GM10266 (cell line): ENCODE measurements around the gene TIMM22.

Source experiments
- DNase-seq: peaks from one replicate; pipeline ENCODE4 v3.0.0; 2012; ENCODE audit errors: extremely low spot score
- TF ChIP-seq, protein P1 (sequence below): IDR thresholded peaks from 2 replicates; pipeline ENCODE4 v1.5.1; 2012; ENCODE audit warnings: mild to moderate bottlenecking, low read depth; ENCODE audit not compliant: control insufficient read depth, insufficient read depth; ENCODE audit errors: missing control alignments

TIMM22 gene

DNA sequence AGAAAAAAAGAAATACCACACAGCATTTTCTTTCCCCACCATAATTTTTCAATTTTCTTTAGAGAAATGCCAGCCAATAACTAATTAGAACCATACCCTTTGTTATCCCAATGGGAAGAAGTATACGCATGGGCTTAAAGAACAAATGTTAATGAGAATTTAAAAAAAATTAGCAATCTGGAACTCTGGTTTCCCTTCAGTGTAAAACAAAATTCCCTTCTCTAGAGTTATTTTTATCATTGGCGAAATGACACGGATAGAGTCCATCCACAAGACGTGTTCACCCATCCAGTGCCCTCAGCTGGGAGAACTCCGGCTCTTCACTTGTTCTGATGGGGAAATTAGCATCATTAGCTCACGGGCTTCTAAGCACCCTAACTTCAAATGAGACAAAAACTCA lies 20.6 kb upstream of the TIMM22 start:
- no peak for DNase-seq
- TF ChIP-seq, protein P1, sequence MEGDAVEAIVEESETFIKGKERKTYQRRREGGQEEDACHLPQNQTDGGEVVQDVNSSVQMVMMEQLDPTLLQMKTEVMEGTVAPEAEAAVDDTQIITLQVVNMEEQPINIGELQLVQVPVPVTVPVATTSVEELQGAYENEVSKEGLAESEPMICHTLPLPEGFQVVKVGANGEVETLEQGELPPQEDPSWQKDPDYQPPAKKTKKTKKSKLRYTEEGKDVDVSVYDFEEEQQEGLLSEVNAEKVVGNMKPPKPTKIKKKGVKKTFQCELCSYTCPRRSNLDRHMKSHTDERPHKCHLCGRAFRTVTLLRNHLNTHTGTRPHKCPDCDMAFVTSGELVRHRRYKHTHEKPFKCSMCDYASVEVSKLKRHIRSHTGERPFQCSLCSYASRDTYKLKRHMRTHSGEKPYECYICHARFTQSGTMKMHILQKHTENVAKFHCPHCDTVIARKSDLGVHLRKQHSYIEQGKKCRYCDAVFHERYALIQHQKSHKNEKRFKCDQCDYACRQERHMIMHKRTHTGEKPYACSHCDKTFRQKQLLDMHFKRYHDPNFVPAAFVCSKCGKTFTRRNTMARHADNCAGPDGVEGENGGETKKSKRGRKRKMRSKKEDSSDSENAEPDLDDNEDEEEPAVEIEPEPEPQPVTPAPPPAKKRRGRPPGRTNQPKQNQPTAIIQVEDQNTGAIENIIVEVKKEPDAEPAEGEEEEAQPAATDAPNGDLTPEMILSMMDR = no peak

DNA sequence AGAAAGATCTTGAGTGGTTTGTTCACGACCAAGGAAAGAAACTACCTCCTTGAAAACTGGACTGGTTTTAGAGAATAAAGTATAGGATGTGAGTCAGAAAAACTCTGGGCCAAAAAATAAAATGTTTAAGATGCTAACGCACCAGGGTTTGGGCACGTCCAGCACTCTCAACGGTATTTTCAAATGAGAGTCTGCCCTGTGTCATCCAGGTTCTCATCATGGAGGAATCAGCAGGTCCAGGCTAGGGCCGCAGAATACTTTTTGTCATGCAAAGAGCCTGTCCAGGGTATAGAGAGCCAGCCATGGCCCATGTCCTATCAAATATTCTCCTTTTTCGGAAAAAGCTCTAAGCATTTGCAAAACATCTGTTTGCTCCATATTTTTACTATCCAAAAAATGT lies 19.8 kb upstream of the TIMM22 start:
- TF ChIP-seq, protein P1 = no peak
- no peak for DNase-seq

- DNase-seq = peak; percentile 43
- TF ChIP-seq, protein P1 = no peak
Measured at GRCh38 chr17:978103-979093, 18.5 kb upstream of the TIMM22 start.

DNA sequence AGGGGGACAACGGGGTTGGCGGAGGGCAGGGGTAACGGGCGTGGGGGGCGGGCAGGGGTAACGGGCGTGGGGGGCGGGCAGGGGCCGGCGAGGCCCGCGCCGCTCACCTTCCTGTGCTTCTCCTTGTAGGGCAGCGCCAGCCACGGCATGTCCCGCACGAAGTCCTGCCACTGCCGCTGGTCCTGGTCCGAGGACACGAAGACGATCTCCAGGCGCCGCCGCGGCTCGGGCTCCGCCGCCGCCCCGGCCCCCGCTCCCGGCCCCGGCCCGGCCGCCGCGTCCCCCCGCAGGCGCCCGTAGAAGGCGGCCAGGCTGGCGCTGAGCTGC lies 17.8 kb upstream of the TIMM22 start:
- TF ChIP-seq, protein P1 = no peak
- DNase-seq = no peak

DNA sequence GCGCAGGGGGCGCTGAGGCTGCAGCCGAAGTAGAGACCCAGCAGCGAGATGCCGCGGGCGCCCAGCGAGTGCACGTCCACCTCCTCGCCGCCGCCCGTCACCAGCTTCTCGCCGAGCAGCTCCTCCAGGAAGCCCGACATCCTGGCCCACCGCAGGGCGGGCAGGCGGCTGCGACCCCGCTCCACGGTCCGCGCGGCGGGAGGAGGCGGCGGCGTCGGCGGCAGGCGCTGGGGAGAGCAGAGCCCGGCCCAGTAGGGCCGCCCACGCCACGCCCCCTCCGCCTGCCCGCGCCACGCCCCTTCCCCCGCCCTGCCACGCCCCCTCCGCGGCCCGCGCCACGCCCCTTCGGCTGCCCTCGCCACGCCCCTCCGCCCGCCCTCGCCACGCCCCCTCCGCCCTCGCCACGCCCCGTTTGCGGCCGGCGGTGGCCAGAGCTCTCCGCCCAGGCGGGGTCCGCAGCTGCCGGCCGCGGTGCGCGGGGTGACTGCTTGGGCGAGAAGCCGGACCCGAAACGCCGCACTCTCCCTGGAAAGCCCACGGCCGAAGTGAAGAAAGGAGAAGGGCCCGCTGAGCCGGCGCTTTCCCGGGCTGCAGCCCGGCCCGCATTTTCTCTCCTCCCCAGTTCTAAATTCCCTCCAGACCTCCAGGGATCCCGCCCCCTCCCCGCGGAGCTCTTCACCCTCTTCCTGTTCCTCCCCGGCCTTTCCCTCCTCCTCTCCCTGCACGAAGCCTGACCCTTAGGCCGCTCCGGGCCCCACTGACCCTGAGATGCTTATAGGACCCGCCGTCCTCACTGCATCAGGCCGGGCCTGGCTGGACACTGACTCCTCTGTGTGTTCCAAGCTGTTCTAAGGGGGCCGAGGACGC lies 17.2 kb upstream of the TIMM22 start, which contains the start of gene NXN:
NXN (minus strand) TSS at position 238 of the 867 bp plus-strand sequence.
- peak; percentile 99 for DNase-seq
- TF ChIP-seq, protein P1 = peak; percentile 18

GRCh38 chr17:980406-981291 lies 16.3 kb upstream of the TIMM22 start:
- DNase-seq = peak; percentile 81
- TF ChIP-seq, protein P1 = peak; percentile 70
